IgD-negative memory B cell (primary cell): ENCODE results near the gene CCDC188. TPM values are rescaled to one million over a fixed set of nuclear protein-coding genes. Genes with fewer than 3 reads are reported as not detected.

Experiments used
- H3K27ac Mint-ChIP-seq, 3 donors: one replicate each; pipeline ENCODE4 v1.8.0; 2020 to 2022; ENCODE audit warnings: mild to moderate bottlenecking in 3 of 3, mixed read lengths in 3 of 3, moderate library complexity in 1 of 3
- H3K27me3 Mint-ChIP-seq: one replicate; pipeline ENCODE4 v1.8.0; 2021; ENCODE audit warnings: mixed read lengths
- H3K36me3 Mint-ChIP-seq: one replicate; pipeline ENCODE4 v1.8.0; 2020; ENCODE audit warnings: mild to moderate bottlenecking, mixed read lengths
- H3K4me1 Mint-ChIP-seq, 3 donors: one replicate each; pipeline ENCODE4 v1.8.0; 2020 to 2022; ENCODE audit warnings: mixed read lengths in 3 of 3, mild to moderate bottlenecking in 1 of 3
- H3K4me3 Mint-ChIP-seq, 4 donors: one replicate each; pipeline ENCODE4 v1.8.0; 2020 to 2022; ENCODE audit warnings: mild to moderate bottlenecking in 4 of 4, mixed read lengths in 4 of 4, moderate library complexity in 3 of 4
- H3K9me3 Mint-ChIP-seq, 3 donors: one replicate each; pipeline ENCODE4 v1.8.0; 2020 to 2021; ENCODE audit warnings: mixed read lengths in 3 of 3, mild to moderate bottlenecking in 1 of 3
- polyA plus RNA-seq: library from polyadenylated mRNA; unstranded; fragments of 300-500 nt; fragmentation: Illumina TruSeq; gene quantifications from one replicate; pipeline ENCODE4 v1.2.3, GENCODE V29; 2021

Gene CCDC188
- polyA plus RNA-seq, 1 donor from 2014 or later, result not detected

- no peaks in the 10 kb centered on the region for H3K27me3 Mint-ChIP-seq
- no peak overlapping the region for H3K27ac Mint-ChIP-seq
- no peak overlapping the region for H3K4me3 Mint-ChIP-seq
- H3K36me3 Mint-ChIP-seq, result no peaks in the 10 kb centered on the region
- H3K9me3 Mint-ChIP-seq, result no peaks in the 10 kb centered on the region
- H3K4me1 Mint-ChIP-seq, result peaks cover 0 to 10% (median 2%) of the 10 kb centered on the region in 3 donors
Measured at GRCh38 chr22:20109411-20110358, 41.2 kb downstream of the CCDC188 start.

GRCh38 chr22:20108757-20109230 lies 42.1 kb downstream of the CCDC188 start:
- H3K4me3 Mint-ChIP-seq, result no peak overlapping the region
- H3K27me3 Mint-ChIP-seq, result no peaks in the 10 kb centered on the region
- peak overlapping the region in 2 of 3 donors; percentile 21 to 23 for H3K27ac Mint-ChIP-seq
- no peaks in the 10 kb centered on the region for H3K9me3 Mint-ChIP-seq
- peaks cover 0 to 9% (median 2%) of the 10 kb centered on the region in 3 donors for H3K4me1 Mint-ChIP-seq
- no peaks in the 10 kb centered on the region for H3K36me3 Mint-ChIP-seq

DNA sequence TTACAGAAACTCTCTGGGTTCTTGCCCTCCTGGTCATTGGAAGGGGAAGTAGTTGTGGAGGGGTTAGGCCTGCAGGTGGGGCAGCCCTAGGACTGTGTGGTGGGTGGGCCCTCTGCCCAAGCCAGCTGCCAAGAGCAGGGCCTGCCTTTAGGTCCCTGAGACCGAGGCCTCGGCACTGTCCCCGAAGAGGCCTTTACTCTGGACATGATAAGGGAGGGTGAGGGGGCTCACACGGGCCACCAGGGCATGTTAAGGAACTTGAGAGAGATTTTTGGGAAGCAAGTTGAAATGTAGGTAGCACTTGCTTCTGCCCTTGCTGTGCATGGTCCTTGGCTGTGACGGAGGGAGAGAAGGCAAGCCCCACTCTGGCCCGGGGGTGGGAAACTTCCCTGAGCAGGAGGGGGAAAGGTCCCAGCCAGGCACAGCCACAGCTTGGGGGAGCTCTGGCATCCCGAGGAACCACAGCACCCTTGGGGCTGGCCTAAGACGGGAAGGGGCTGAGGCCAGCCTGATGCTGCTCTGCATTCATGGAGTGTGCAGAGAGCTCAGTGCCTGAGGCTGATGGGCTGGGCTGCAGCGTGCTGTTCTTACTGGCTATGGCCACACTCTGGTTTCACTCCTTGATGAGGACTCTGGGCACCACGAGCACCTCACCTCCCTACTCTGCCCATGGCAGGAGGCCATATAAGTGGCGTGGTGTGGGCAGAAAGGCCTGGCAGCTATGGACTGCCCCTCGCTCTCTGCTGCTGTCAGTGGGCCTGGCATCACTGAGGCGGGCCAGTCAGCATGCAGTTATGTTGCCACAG lies 42.7 kb downstream of the CCDC188 start:
- H3K27ac Mint-ChIP-seq, result peak overlapping the region in 1 of 3 donors; percentile 23
- no peaks in the 10 kb centered on the region for H3K36me3 Mint-ChIP-seq
- H3K27me3 Mint-ChIP-seq, result no peaks in the 10 kb centered on the region
- H3K9me3 Mint-ChIP-seq, result no peaks in the 10 kb centered on the region
- H3K4me3 Mint-ChIP-seq, result no peak overlapping the region
- H3K4me1 Mint-ChIP-seq, result peaks cover 0 to 9% (median 2%) of the 10 kb centered on the region in 3 donors

DNA sequence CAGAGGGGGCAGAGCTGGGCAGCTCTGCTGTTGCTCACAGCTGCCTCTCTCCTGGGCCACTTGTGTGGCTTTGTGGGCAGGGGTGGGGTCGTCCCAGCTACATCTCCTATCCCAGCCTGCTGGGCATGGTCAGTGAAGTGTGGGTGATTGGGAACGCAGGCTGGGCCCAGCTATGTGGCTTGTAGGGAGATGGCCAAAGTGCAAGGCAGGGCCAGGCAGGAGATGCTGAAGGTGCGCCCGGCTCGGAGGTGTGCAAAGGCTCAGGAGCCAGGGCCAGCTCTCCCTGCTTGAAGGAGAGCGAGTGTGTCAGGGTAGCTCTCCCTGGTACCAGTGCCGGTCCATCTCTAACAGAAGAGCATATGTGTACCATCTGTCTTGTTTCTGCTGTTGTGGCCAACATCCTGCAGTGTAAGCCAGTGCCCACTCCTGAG lies 43.4 kb downstream of the CCDC188 start:
- peaks cover 0 to 9% (median 2%) of the 10 kb centered on the region in 3 donors for H3K4me1 Mint-ChIP-seq
- H3K36me3 Mint-ChIP-seq, result no peaks in the 10 kb centered on the region
- no peaks in the 10 kb centered on the region for H3K9me3 Mint-ChIP-seq
- H3K27ac Mint-ChIP-seq, result no peak overlapping the region
- no peaks in the 10 kb centered on the region for H3K27me3 Mint-ChIP-seq
- no peak overlapping the region for H3K4me3 Mint-ChIP-seq

DNA sequence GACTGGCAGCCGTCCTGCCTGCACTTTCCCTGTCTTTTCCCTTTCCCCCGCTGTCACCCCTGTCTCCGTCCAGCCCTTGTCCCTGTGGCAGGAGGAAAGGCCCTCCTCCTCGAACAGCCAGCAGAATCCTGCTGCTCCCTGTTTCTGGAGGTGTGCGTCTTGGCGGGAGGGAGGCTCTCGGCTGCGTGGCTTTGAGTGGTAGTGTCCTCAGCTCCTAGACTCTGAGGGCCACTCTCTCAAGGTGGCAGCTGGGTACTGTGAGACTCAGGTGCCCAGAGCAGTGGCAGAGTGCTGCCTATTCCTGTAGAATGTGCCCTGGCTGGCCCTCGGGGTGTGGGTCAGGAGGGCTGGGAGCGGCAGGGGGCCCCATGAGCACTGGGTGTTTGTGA lies 44.0 kb downstream of the CCDC188 start:
- H3K9me3 Mint-ChIP-seq, result no peaks in the 10 kb centered on the region
- no peak overlapping the region for H3K27ac Mint-ChIP-seq
- no peaks in the 10 kb centered on the region for H3K27me3 Mint-ChIP-seq
- no peak overlapping the region for H3K4me3 Mint-ChIP-seq
- peaks cover 0 to 7% (median 0%) of the 10 kb centered on the region in 3 donors for H3K4me1 Mint-ChIP-seq
- no peaks in the 10 kb centered on the region for H3K36me3 Mint-ChIP-seq

DNA sequence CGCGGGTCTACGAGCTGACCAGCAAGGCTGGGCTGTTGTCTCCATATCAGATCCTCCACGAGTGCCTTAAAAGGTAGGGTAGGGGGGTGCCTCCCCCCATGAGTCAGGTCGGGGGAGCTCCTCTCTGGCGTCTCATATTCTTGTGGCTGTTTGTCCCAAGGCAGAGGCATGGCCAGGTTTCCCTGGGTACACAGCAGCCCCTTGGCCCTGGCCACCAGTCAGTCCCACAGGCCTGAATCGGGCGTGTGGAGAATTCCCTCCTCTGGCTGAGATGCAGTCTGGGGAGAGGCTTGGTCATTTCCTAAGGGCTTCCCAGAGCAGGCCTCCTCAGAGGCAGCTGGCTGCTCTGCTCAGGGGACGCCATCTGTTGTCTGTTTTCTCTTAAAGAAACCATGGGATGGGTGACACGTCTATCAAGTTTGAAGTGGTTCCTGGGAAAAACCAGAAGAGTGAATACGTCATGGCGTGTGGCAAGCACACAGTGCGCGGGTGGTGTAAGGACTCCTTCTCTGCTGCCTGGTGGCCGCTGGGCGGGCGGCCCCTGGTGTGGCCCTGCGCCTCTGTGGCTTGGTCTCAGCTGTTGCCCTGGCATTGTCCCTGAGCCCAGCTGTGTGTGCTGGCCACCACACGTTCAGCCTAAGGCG lies 44.5 kb downstream of the CCDC188 start:
- Mint-ChIP-seq H3K9me3 (no peaks in the 10 kb centered on the region), H3K27ac (no peak overlapping the region), H3K4me3 (no peak overlapping the region), H3K36me3 (no peaks in the 10 kb centered on the region), H3K27me3 (no peaks in the 10 kb centered on the region), H3K4me1 (peaks cover 0 to 6% (median 0%) of the 10 kb centered on the region in 3 donors)

- H3K27me3 Mint-ChIP-seq, result no peaks in the 10 kb centered on the region
- no peak overlapping the region for H3K27ac Mint-ChIP-seq
- H3K4me1 Mint-ChIP-seq, result peaks cover 0 to 2% (median 0%) of the 10 kb centered on the region in 3 donors
- H3K4me3 Mint-ChIP-seq, result no peak overlapping the region
- no peaks in the 10 kb centered on the region for H3K36me3 Mint-ChIP-seq
- no peaks in the 10 kb centered on the region for H3K9me3 Mint-ChIP-seq
Measured at GRCh38 chr22:20105456-20106204, 45.2 kb downstream of the CCDC188 start.

- H3K4me3 Mint-ChIP-seq, result peak overlapping the region in 1 of 4 donors; percentile 47
Measured at GRCh38 chr22:20102203-20102780, 48.6 kb downstream of the CCDC188 start.

GRCh38 chr22:20101638-20102037 lies 49.2 kb downstream of the CCDC188 start:
- no peaks in the 10 kb centered on the region for H3K27me3 Mint-ChIP-seq
- H3K9me3 Mint-ChIP-seq, result no peaks in the 10 kb centered on the region
- no peak overlapping the region for H3K27ac Mint-ChIP-seq
- H3K4me3 Mint-ChIP-seq, result peak overlapping the region in 1 of 4 donors; percentile 37
- peaks cover 0 to 1% (median 0%) of the 10 kb centered on the region in 3 donors for H3K4me1 Mint-ChIP-seq
- H3K36me3 Mint-ChIP-seq, result peaks cover 6% of the 10 kb centered on the region

More at GRCh38 chr22:20102203-20102780, 48.6 kb downstream of the CCDC188 start:
- Mint-ChIP-seq H3K9me3 (no peaks in the 10 kb centered on the region), H3K27ac (no peak overlapping the region), H3K27me3 (no peaks in the 10 kb centered on the region), H3K36me3 (no peaks in the 10 kb centered on the region), H3K4me1 (peaks cover 0 to 2% (median 0%) of the 10 kb centered on the region in 3 donors)

DNA sequence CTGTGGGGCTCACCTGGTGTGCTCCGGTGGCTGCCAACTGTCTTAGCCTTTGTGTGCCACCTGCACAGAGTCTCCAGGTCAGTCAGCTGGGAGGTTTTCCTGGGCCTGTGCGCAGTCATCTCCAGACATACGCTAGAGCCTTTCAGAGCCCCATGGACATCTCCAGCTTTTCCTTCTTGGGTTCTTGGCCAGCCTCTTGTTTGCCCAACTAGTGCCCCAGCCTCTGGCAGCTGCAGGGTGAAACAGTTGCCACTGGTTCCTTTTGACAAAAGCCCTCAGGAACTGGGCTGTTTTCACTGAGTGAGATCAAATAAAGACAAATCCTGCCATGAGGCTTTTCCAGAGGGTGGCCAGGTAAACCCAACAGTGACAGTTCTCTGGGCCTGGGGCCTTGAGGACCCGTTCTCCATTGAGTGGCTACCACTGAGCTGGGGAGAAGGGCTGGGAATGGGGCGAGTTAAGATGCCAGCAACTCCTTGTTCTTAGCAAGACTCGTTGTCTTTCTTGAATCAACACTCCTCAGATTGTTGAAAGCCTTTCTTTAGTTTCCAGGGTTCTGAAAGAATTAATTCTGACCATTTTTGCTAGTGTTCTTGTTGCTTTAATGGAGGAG lies 51.6 kb downstream of the CCDC188 start:
- peaks cover 18% of the 10 kb centered on the region for H3K36me3 Mint-ChIP-seq
- H3K4me1 Mint-ChIP-seq, result peaks cover 0 to 1% (median 0%) of the 10 kb centered on the region in 3 donors
- H3K27me3 Mint-ChIP-seq, result no peaks in the 10 kb centered on the region
- H3K9me3 Mint-ChIP-seq, result no peaks in the 10 kb centered on the region
- H3K4me3 Mint-ChIP-seq, result no peak overlapping the region
- peak overlapping the region in 1 of 3 donors; percentile 10 for H3K27ac Mint-ChIP-seq

Other genes with a start within 250 kb of the CCDC188 start
- 85.3 TPM for gene COMT, start 209.3 kb downstream of the CCDC188 start, polyA plus RNA-seq
- 17.3 TPM for gene TXNRD2, start 209.2 kb downstream of the CCDC188 start, polyA plus RNA-seq
- 0.16 TPM for gene ARVCF, start 134.2 kb downstream of the CCDC188 start, polyA plus RNA-seq
- 44.5 TPM for gene TANGO2, start 129.9 kb downstream of the CCDC188 start, polyA plus RNA-seq
- gene DGCR8, start 70.8 kb downstream of the CCDC188 start, polyA plus RNA-seq, result 4.8 TPM
- 110 TPM for gene RANBP1, start 35.0 kb downstream of the CCDC188 start, polyA plus RNA-seq
- gene TRMT2A, start 33.8 kb downstream of the CCDC188 start, polyA plus RNA-seq, result 33.7 TPM
- 4.2 TPM for gene ZDHHC8, start 19.3 kb downstream of the CCDC188 start, polyA plus RNA-seq
- not detected for gene RTN4R, start 117.3 kb upstream of the CCDC188 start, polyA plus RNA-seq
- gene DGCR6L, start 169.0 kb upstream of the CCDC188 start, polyA plus RNA-seq, result 63.5 TPM
- 6.6 TPM for gene ZNF74, start 243.1 kb upstream of the CCDC188 start, polyA plus RNA-seq